ENCODE results near the gene RPH3AL.
"Not testable (repeated sequence)": the region's sequence is repeated elsewhere in the genome, so short reads cannot be mapped to it uniquely, and the experiment has no call there.

RPH3AL gene

GRCh38 chr17:171871-172270, 180.7 kb downstream of the RPH3AL start:
- no peaks in the 10 kb centered on the region for H3K27me3 ChIP-seq (ENCODE audit: insufficient read depth, poor library complexity, severe bottlenecking)
- ATAC-seq (ENCODE audit: low read depth) (no peak), DNase-seq (ENCODE audit: low spot score) (no peak)
- no peaks in the 10 kb centered on the region for H3K4me1 ChIP-seq (ENCODE audit: insufficient read depth, poor library complexity, severe bottlenecking)
- no peak for TF ChIP-seq CTCF (IDR thresholded peaks at IDR 0.05; ENCODE audit: poor library complexity, severe bottlenecking)
- H3K9me3 ChIP-seq (ENCODE audit: severe bottlenecking), result no peaks in the 10 kb centered on the region
- no peaks in the 10 kb centered on the region for H3K36me3 ChIP-seq (ENCODE audit: low read depth)
- H3K27ac ChIP-seq (ENCODE audit: poor library complexity, severe bottlenecking), result no peak overlapping the region
- no peak overlapping the region for H3K4me3 ChIP-seq (ENCODE audit: severe bottlenecking)

GRCh38 chr17:170130-170670, 182.4 kb downstream of the RPH3AL start:
- Histone ChIP-seq H3K27me3 (ENCODE audit: insufficient read depth, poor library complexity, severe bottlenecking) (no peaks in the 10 kb centered on the region), H3K9me3 (ENCODE audit: severe bottlenecking) (no peaks in the 10 kb centered on the region), H3K36me3 (ENCODE audit: low read depth) (no peaks in the 10 kb centered on the region), H3K4me1 (ENCODE audit: insufficient read depth, poor library complexity, severe bottlenecking) (no peaks in the 10 kb centered on the region), H3K27ac (ENCODE audit: poor library complexity, severe bottlenecking) (no peak overlapping the region), H3K4me3 (ENCODE audit: severe bottlenecking) (no peak overlapping the region)
- no peak for TF ChIP-seq CTCF (IDR thresholded peaks at IDR 0.05; ENCODE audit: poor library complexity, severe bottlenecking)
- no peak for DNase-seq (ENCODE audit: low spot score)
- no peak for ATAC-seq (ENCODE audit: low read depth)

GRCh38 chr17:168614-169013, 184.0 kb downstream of the RPH3AL start:
- H3K27ac ChIP-seq (ENCODE audit: poor library complexity, severe bottlenecking); H3K27me3 ChIP-seq (ENCODE audit: insufficient read depth, poor library complexity, severe bottlenecking); H3K4me3 ChIP-seq (ENCODE audit: severe bottlenecking); H3K4me1 ChIP-seq (ENCODE audit: insufficient read depth, poor library complexity, severe bottlenecking); ATAC-seq (ENCODE audit: low read depth); H3K36me3 ChIP-seq (ENCODE audit: low read depth); H3K9me3 ChIP-seq (ENCODE audit: severe bottlenecking); DNase-seq (ENCODE audit: low spot score): not testable (repeated sequence)

GRCh38 chr17:165939-166338, 186.7 kb downstream of the RPH3AL start:
- H3K27me3 ChIP-seq (ENCODE audit: insufficient read depth, poor library complexity, severe bottlenecking), result no peaks in the 10 kb centered on the region
- H3K4me1 ChIP-seq (ENCODE audit: insufficient read depth, poor library complexity, severe bottlenecking), result no peaks in the 10 kb centered on the region
- TF ChIP-seq CTCF (IDR thresholded peaks at IDR 0.05; ENCODE audit: poor library complexity, severe bottlenecking), result no peak
- no peak for ATAC-seq (ENCODE audit: low read depth)
- H3K9me3 ChIP-seq (ENCODE audit: severe bottlenecking), result no peaks in the 10 kb centered on the region
- H3K36me3 ChIP-seq (ENCODE audit: low read depth), result no peaks in the 10 kb centered on the region
- no peak overlapping the region for H3K4me3 ChIP-seq (ENCODE audit: severe bottlenecking)
- DNase-seq (ENCODE audit: low spot score), result no peak
- no peak overlapping the region for H3K27ac ChIP-seq (ENCODE audit: poor library complexity, severe bottlenecking)

GRCh38 chr17:164303-165235, 188.0 kb downstream of the RPH3AL start:
- Histone ChIP-seq H3K4me3 (ENCODE audit: severe bottlenecking) (no peak overlapping the region), H3K27me3 (ENCODE audit: insufficient read depth, poor library complexity, severe bottlenecking) (no peaks in the 10 kb centered on the region), H3K4me1 (ENCODE audit: insufficient read depth, poor library complexity, severe bottlenecking) (no peaks in the 10 kb centered on the region), H3K27ac (ENCODE audit: poor library complexity, severe bottlenecking) (no peak overlapping the region), H3K36me3 (ENCODE audit: low read depth) (no peaks in the 10 kb centered on the region), H3K9me3 (ENCODE audit: severe bottlenecking) (no peaks in the 10 kb centered on the region)
- no peak for DNase-seq (ENCODE audit: low spot score)
- peak; percentile 58; the same call in 2 of the 3 replicates for ATAC-seq (ENCODE audit: low read depth)
- TF ChIP-seq CTCF (IDR thresholded peaks at IDR 0.05; ENCODE audit: poor library complexity, severe bottlenecking), result peak; percentile 35
